HepG2 (cell line): ENCODE results near the gene MADCAM1. TPM values are rescaled to one million over a fixed set of nuclear protein-coding genes. Genes with fewer than 3 reads are reported as not detected.

Experiments used
- AKNA ChIP-seq: sonication (generic); formaldehyde crosslinking; IDR thresholded peaks from 2 replicates; pipeline ENCODE4 v1.4.0; 2020; ENCODE audit warnings: missing genetic modification reagents, borderline replicate concordance
- ETV6 ChIP-seq: sonication (generic); formaldehyde crosslinking; conservative IDR thresholded peaks from 2 replicates; pipeline ENCODE4 v1.4.0; 2020; ENCODE audit warnings: missing genetic modification reagents
- FOXO1 ChIP-seq: sonication (generic); formaldehyde crosslinking; IDR thresholded peaks from 2 replicates; pipeline ENCODE4 v1.4.0; 2020; ENCODE audit warnings: missing genetic modification reagents
- HOXA3 ChIP-seq: sonication (generic); formaldehyde crosslinking; IDR thresholded peaks from 2 replicates; pipeline ENCODE4 v1.5.0; 2020; ENCODE audit warnings: missing genetic modification reagents
- MATR3 ChIP-seq: sonication (generic); formaldehyde crosslinking; IDR thresholded peaks from 2 replicates; pipeline ENCODE4 v1.4.0; 2020; ENCODE audit warnings: missing genetic modification reagents
- SIN3A ChIP-seq: IDR thresholded peaks from 2 replicates; pipeline ENCODE4 v1.6.1; 2011; ENCODE audit warnings: low read depth, mild to moderate bottlenecking, control low read depth, low read length, borderline replicate concordance
- ZBTB25 ChIP-seq: IDR thresholded peaks from 2 replicates; pipeline ENCODE4 v1.6.1; 2018; ENCODE audit warnings: missing genetic modification reagents
- ZNF337 ChIP-seq: sonication (generic); formaldehyde crosslinking; IDR thresholded peaks from 2 replicates; pipeline ENCODE4 v1.5.1; 2020; ENCODE audit warnings: missing genetic modification reagents, low read depth, mild to moderate bottlenecking, borderline replicate concordance
- ZNF513 ChIP-seq: sonication (generic); formaldehyde crosslinking; conservative IDR thresholded peaks from 2 replicates; pipeline ENCODE4 v1.5.0; 2020; ENCODE audit warnings: missing genetic modification reagents
- ZNF543 ChIP-seq: sonication (generic); formaldehyde crosslinking; IDR thresholded peaks from 2 replicates; pipeline ENCODE4 v1.4.0; 2020; ENCODE audit warnings: mild to moderate bottlenecking, missing genetic modification reagents
- ZUFSP ChIP-seq: sonication (generic); formaldehyde crosslinking; IDR thresholded peaks from 2 replicates; pipeline ENCODE4 v1.9.0; 2021; ENCODE audit warnings: missing genetic modification reagents, mild to moderate bottlenecking, borderline replicate concordance
- polyA plus RNA-seq, 8 experiments: library from polyadenylated mRNA; depleted of rRNA in 3 of 8; stranded (reverse) in 7 of 8; unstranded in 1 of 8; fragments of >200 nt; fragmentation: Illumina TruSeq in 4 of 8; extraction: Trizol in 4 of 8; gene quantifications; 2 replicates each; pipeline versions ENCODE4 v1.2.1 to v1.2.3, GENCODE V29; 2011 to 2016; ENCODE audit warnings: low read depth in 4 of 8, missing spikeins in 1 of 8, mixed read lengths in 1 of 8; ENCODE audit not compliant: insufficient read depth in 1 of 8
- total RNA-seq, 5 experiments: library from RNA; depleted of rRNA; stranded (reverse); fragments of >200 nt; fragmentation: Illumina TruSeq; extraction: Trizol; gene quantifications; 2 replicates each; pipeline ENCODE4 v1.2.3, GENCODE V29; 2016; ENCODE audit warnings: low read depth in 1 of 5
- TF ChIP-seq, protein P1 (sequence below): sonication (generic); formaldehyde crosslinking; IDR thresholded peaks from 2 replicates; pipeline ENCODE4 v1.4.0; 2020; ENCODE audit warnings: missing genetic modification reagents

The MADCAM1 gene
- total and polyA plus RNA-seq, 2 of the 13 experiments (the other 11 are each of a cell fraction or from before 2014, with no cell fraction given) = 0.29 to 0.33 TPM

DNA sequence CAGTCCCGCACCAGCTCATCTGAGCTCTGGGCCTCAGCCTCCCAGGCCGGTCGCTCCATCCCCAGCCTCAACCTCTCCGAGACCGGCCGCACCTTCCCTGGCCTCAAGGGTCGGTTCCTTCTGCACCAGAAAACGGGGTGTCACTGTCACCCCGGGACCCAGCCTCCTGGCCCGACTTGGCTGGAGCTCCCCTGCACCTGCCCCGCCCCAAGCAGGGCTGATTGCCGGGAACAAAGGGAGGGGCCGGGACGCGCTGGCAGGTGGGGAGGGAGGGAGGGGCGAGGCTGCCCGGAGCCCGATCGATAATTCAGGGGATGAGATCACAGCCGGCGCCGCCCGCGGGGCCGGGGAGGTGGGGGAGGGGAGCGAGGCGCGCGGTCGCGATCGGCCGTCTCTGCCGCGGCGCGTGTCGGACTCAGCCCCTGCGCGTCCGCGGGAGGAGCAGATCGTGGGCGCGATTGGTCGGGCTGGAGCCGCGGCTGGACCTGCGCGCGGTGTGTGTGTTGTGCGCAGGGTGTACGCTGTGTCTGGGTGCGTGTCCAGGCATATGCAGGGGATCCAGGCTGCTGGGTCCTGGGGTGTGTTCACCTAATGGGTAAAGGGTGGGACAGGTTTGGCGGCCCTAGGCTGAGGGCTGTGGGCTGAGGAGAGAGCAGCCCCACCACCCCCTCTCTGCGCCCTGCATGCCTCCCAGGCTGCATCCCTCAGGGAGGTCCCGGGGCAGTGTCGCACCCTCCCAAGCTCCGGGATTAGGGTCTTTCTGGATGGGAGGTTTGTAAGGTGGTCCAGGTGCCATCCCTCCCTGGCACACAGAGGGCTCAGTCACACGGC lies 34.4 kb upstream of the MADCAM1 start (continued):
- TF ChIP-seq ZNF513 (CRISPR knock-in tag) = 0 out of 2 replicates have a peak, but pooled peaks have one; percentile 71
- peak; percentile 41; the same call in 1 of the 2 replicates for TF ChIP-seq ZNF543 (CRISPR knock-in tag)
- TF ChIP-seq HOXA3 (CRISPR knock-in tag) = peak; percentile 85
- TF ChIP-seq, protein P1, sequence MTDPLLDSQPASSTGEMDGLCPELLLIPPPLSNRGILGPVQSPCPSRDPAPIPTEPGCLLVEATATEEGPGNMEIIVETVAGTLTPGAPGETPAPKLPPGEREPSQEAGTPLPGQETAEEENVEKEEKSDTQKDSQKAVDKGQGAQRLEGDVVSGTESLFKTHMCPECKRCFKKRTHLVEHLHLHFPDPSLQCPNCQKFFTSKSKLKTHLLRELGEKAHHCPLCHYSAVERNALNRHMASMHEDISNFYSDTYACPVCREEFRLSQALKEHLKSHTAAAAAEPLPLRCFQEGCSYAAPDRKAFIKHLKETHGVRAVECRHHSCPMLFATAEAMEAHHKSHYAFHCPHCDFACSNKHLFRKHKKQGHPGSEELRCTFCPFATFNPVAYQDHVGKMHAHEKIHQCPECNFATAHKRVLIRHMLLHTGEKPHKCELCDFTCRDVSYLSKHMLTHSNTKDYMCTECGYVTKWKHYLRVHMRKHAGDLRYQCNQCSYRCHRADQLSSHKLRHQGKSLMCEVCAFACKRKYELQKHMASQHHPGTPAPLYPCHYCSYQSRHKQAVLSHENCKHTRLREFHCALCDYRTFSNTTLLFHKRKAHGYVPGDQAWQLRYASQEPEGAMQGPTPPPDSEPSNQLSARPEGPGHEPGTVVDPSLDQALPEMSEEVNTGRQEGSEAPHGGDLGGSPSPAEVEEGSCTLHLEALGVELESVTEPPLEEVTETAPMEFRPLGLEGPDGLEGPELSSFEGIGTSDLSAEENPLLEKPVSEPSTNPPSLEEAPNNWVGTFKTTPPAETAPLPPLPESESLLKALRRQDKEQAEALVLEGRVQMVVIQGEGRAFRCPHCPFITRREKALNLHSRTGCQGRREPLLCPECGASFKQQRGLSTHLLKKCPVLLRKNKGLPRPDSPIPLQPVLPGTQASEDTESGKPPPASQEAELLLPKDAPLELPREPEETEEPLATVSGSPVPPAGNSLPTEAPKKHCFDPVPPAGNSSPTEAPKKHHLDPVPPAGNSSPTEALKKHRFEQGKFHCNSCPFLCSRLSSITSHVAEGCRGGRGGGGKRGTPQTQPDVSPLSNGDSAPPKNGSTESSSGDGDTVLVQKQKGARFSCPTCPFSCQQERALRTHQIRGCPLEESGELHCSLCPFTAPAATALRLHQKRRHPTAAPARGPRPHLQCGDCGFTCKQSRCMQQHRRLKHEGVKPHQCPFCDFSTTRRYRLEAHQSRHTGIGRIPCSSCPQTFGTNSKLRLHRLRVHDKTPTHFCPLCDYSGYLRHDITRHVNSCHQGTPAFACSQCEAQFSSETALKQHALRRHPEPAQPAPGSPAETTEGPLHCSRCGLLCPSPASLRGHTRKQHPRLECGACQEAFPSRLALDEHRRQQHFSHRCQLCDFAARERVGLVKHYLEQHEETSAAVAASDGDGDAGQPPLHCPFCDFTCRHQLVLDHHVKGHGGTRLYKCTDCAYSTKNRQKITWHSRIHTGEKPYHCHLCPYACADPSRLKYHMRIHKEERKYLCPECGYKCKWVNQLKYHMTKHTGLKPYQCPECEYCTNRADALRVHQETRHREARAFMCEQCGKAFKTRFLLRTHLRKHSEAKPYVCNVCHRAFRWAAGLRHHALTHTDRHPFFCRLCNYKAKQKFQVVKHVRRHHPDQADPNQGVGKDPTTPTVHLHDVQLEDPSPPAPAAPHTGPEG (CRISPR knock-in tag) = no peak; the same call in 1 of the 2 replicates
- no peak for TF ChIP-seq SIN3A
- no peak for TF ChIP-seq ZUFSP
- no peak for TF ChIP-seq ZNF337 (CRISPR knock-in tag)
- no peak for TF ChIP-seq MATR3 (CRISPR knock-in tag)
- TF ChIP-seq ZBTB25 (CRISPR knock-in tag) = peak; percentile 53; the same call in 1 of the 2 replicates
- no peak for TF ChIP-seq AKNA
- no peak for TF ChIP-seq FOXO1
- 0 out of 2 replicates have a peak, but pooled peaks have one; percentile 66 for TF ChIP-seq ETV6
